ENCODE measurements around the gene PON2. TPM values are rescaled to one million over a fixed set of nuclear protein-coding genes. Genes with fewer than 3 reads are reported as not detected.
A peak's percentile ranks its signal among the peaks of the same experiment; 100 is the strongest.

Gene PON2
- total and polyA plus RNA-seq, 10 of the 15 experiments (the other 5 are each of a cell fraction or from before 2014, with no cell fraction given) = 22.9 to 127 (median 46.1) TPM

DNA sequence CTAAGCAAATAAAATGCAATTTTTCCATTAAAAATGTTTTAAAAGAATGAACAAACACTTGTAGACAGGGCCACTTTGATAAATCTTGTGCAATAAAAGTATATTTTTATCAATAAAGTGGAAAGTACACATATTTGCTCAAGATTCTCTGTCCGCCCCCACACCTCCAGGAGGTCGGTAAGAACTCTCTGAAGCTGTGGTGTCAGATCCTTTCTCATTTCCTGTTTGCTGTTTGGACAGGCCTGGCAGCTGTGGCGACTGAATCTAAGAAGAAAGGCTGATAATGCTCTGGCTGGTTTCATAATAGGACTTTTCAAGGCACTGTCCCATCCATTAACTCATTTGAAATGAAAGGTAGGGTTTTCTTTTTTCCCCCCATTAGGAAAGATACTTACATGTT lies 35.6 kb upstream of the PON2 start (continued):
- TF ChIP-seq RFX5 (IDR thresholded peaks at IDR 0.05; ENCODE audit: low read depth, low read length) = no peak
- no peak for TF ChIP-seq CBX3 (IDR thresholded peaks at IDR 0.05; ENCODE audit: borderline replicate concordance, low read depth)
- TF ChIP-seq EZH2 (IDR thresholded peaks at IDR 0.05; ENCODE audit: borderline replicate concordance, control insufficient read depth, low read depth, low read length) = no peak
- no peak for TF ChIP-seq NFXL1 (IDR thresholded peaks at IDR 0.05; ENCODE audit: borderline replicate concordance)
- TF ChIP-seq EED (IDR thresholded peaks at IDR 0.05; ENCODE audit: low read depth) = peak; percentile 84
- no peak for TF ChIP-seq MXI1 (IDR thresholded peaks at IDR 0.05; ENCODE audit: low read depth, low read length)
- TF ChIP-seq MYC (IDR thresholded peaks at IDR 0.05; ENCODE audit: insufficient read depth, insufficient read length, insufficient replicate concordance, low read length, severe bottlenecking) = no peak
- TF ChIP-seq GATAD2B (conservative IDR thresholded peaks at IDR 0.05; ENCODE audit: low read depth) = no peak
- TF ChIP-seq, protein P1, sequence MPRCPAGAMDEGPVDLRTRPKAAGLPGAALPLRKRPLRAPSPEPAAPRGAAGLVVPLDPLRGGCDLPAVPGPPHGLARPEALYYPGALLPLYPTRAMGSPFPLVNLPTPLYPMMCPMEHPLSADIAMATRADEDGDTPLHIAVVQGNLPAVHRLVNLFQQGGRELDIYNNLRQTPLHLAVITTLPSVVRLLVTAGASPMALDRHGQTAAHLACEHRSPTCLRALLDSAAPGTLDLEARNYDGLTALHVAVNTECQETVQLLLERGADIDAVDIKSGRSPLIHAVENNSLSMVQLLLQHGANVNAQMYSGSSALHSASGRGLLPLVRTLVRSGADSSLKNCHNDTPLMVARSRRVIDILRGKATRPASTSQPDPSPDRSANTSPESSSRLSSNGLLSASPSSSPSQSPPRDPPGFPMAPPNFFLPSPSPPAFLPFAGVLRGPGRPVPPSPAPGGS (IDR thresholded peaks at IDR 0.05; ENCODE audit: borderline replicate concordance, insufficient read depth, low read depth, low read length, poor library complexity, severe bottlenecking) = peak; percentile 17
- no peak for TF ChIP-seq ZZZ3 (IDR thresholded peaks at IDR 0.05; ENCODE audit: control insufficient read depth, insufficient read length, low read depth)
- no peak for TF ChIP-seq HDAC2 (IDR thresholded peaks at IDR 0.05)
- TF ChIP-seq, protein P2, sequence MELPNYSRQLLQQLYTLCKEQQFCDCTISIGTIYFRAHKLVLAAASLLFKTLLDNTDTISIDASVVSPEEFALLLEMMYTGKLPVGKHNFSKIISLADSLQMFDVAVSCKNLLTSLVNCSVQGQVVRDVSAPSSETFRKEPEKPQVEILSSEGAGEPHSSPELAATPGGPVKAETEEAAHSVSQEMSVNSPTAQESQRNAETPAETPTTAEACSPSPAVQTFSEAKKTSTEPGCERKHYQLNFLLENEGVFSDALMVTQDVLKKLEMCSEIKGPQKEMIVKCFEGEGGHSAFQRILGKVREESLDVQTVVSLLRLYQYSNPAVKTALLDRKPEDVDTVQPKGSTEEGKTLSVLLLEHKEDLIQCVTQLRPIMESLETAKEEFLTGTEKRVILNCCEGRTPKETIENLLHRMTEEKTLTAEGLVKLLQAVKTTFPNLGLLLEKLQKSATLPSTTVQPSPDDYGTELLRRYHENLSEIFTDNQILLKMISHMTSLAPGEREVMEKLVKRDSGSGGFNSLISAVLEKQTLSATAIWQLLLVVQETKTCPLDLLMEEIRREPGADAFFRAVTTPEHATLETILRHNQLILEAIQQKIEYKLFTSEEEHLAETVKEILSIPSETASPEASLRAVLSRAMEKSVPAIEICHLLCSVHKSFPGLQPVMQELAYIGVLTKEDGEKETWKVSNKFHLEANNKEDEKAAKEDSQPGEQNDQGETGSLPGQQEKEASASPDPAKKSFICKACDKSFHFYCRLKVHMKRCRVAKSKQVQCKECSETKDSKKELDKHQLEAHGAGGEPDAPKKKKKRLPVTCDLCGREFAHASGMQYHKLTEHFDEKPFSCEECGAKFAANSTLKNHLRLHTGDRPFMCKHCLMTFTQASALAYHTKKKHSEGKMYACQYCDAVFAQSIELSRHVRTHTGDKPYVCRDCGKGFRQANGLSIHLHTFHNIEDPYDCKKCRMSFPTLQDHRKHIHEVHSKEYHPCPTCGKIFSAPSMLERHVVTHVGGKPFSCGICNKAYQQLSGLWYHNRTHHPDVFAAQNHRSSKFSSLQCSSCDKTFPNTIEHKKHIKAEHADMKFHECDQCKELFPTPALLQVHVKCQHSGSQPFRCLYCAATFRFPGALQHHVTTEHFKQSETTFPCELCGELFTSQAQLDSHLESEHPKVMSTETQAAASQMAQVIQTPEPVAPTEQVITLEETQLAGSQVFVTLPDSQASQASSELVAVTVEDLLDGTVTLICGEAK (IDR thresholded peaks at IDR 0.05; ENCODE audit: borderline replicate concordance) = no peak; the same call in 1 of the 2 replicates
- TF ChIP-seq, protein P3, sequence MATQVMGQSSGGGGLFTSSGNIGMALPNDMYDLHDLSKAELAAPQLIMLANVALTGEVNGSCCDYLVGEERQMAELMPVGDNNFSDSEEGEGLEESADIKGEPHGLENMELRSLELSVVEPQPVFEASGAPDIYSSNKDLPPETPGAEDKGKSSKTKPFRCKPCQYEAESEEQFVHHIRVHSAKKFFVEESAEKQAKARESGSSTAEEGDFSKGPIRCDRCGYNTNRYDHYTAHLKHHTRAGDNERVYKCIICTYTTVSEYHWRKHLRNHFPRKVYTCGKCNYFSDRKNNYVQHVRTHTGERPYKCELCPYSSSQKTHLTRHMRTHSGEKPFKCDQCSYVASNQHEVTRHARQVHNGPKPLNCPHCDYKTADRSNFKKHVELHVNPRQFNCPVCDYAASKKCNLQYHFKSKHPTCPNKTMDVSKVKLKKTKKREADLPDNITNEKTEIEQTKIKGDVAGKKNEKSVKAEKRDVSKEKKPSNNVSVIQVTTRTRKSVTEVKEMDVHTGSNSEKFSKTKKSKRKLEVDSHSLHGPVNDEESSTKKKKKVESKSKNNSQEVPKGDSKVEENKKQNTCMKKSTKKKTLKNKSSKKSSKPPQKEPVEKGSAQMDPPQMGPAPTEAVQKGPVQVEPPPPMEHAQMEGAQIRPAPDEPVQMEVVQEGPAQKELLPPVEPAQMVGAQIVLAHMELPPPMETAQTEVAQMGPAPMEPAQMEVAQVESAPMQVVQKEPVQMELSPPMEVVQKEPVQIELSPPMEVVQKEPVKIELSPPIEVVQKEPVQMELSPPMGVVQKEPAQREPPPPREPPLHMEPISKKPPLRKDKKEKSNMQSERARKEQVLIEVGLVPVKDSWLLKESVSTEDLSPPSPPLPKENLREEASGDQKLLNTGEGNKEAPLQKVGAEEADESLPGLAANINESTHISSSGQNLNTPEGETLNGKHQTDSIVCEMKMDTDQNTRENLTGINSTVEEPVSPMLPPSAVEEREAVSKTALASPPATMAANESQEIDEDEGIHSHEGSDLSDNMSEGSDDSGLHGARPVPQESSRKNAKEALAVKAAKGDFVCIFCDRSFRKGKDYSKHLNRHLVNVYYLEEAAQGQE (IDR thresholded peaks at IDR 0.05; ENCODE audit: low read depth, low read length) = no peak
- peak; percentile 79 to 88 for TF ChIP-seq IKZF2 (IDR thresholded peaks at IDR 0.05)
- TF ChIP-seq RBBP5 (conservative IDR thresholded peaks at IDR 0.05) = no peak
- TF ChIP-seq SMC3 (IDR thresholded peaks at IDR 0.05; ENCODE audit: borderline replicate concordance, low read length) = no peak
- TF ChIP-seq, protein P4, sequence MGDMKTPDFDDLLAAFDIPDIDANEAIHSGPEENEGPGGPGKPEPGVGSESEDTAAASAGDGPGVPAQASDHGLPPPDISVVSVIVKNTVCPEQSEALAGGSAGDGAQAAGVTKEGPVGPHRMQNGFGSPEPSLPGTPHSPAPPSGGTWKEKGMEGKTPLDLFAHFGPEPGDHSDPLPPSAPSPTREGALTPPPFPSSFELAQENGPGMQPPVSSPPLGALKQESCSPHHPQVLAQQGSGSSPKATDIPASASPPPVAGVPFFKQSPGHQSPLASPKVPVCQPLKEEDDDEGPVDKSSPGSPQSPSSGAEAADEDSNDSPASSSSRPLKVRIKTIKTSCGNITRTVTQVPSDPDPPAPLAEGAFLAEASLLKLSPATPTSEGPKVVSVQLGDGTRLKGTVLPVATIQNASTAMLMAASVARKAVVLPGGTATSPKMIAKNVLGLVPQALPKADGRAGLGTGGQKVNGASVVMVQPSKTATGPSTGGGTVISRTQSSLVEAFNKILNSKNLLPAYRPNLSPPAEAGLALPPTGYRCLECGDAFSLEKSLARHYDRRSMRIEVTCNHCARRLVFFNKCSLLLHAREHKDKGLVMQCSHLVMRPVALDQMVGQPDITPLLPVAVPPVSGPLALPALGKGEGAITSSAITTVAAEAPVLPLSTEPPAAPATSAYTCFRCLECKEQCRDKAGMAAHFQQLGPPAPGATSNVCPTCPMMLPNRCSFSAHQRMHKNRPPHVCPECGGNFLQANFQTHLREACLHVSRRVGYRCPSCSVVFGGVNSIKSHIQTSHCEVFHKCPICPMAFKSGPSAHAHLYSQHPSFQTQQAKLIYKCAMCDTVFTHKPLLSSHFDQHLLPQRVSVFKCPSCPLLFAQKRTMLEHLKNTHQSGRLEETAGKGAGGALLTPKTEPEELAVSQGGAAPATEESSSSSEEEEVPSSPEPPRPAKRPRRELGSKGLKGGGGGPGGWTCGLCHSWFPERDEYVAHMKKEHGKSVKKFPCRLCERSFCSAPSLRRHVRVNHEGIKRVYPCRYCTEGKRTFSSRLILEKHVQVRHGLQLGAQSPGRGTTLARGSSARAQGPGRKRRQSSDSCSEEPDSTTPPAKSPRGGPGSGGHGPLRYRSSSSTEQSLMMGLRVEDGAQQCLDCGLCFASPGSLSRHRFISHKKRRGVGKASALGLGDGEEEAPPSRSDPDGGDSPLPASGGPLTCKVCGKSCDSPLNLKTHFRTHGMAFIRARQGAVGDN (IDR thresholded peaks at IDR 0.05) = no peak
- TF ChIP-seq BCL11A (IDR thresholded peaks at IDR 0.05; ENCODE audit: low read depth, low read length) = peak; percentile 40; the same call in 1 of the 2 replicates
